GM21423 (cell line): ENCODE results near the gene UBE2O.

Experiments
- ATAC-seq: cut with Tn5 transposase; IDR thresholded peaks from one replicate; pipeline ENCODE4 v1.9.1; 2021; ENCODE audit warnings: mild to moderate bottlenecking, moderate library complexity; ENCODE audit not compliant: unreplicated experiment

UBE2O gene

GRCh38 chr17:76419576-76420260, 33.2 kb downstream of the UBE2O start:
- no peak for ATAC-seq

DNA sequence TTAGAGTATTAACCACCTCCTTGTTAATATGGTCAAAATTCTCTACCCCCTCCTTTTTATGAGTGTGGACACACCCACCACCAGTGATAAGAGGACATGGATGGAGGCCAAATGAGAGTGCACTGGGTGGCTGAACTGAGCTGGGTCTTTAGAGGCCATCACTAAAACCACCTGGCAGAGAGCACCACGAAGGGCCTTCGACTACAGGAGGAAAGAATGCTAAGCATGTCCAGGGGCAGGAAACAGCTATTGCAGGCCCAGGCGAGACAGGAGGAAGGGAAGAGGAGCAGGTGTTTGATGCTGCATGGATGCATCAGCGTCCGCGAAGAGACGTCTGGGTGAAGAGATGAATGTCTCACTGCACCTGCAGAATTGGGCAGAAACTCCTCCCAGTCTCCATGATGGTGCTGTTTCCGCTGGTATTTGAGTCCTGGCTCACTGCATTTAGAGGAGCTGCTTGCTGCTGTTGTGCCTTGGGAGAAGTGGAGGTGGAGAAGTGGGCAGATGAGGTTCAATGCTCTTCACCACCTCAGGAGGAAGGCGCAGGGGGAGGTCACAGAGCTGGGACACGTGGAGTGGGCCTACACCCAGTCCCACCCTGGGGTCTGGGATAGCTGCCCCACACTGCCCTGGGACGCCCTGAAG, 35.3 kb downstream of the UBE2O start:
- no peak for ATAC-seq

DNA sequence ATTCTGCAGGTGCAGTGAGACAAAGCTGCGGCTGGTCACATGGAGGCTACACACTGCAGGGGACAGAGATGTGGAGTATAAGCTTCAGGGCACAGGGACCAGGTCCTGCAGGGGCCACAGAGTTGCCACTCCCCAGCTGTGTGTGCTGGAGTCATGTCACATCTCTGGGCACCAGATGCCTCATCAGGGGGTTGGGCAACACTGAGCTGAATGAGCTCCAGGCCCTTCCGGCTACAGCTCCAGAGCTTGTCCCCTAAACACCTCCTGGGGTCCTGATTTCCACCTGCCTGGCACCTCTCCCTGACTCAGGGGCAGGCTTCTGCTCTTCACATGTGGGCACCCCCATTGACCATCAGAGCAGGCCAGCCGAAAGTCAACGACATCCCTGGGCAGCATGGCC, 36.1 kb downstream of the UBE2O start:
- ATAC-seq, result no peak

- ATAC-seq, result no peak
Measured at GRCh38 chr17:76416457-76416856, 36.5 kb downstream of the UBE2O start.

DNA sequence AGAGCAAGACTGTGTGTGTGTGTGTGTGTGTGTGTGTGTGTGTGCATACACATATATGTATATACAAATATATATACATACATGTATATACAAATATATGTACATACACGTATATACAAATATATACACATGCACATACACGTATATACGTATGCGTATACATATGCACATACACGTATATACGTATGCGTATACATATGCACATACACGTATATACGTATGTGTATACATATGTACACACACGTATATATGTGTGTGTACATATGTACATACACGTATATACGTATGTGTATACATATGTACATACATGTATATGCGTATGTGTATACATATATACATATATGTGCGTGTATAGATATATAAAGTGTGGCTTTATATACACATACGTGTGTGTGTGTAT, 37.2 kb downstream of the UBE2O start:
- no peak for ATAC-seq

DNA sequence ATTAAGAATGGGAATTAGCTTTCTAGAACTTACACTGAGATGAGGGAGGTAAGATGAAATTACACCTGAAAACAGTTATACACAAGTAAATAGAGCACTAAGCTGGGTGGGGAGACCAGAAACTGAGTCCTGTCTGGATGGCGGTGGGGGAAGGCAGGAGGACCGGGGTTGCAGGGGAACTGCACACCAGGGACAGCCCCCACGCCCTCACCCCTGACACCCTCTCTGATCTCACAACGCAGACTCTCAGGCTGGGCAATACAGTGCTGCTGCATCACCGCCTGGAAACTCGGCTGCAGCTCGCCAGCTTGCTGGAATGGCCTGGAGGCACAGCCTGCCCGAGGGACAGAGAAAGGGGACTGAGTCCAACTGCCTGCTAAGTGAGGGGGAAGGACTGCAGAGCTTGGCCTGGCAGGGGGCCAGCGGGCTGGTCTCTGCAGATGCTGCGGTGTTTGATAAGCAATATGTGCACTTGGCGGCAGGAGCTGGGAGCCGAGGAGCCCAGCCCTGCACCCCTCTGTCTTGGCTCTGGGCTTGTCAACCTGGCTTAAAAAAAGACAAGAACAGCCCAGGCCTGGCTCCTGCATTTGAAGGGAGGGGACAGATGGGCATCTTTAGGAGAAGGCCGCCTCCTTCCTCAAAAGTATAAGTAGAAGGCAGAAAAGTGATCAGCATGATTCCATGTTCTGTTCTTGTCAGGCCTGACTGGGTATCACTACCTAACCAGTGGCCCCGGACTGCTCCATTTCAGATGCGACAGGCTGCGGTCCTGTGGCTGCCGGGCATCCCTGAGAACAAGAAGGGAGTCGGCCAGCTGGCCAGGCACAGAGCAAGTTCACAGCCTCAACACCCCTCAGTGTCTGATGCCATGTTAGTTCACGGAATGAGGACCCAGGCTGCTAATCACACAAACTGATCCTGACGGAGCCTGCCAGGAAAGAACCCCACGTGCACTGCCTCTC, 38.3 kb downstream of the UBE2O start:
- ATAC-seq, result no peak

- no peak for ATAC-seq
Measured at GRCh38 chr17:76411247-76411646, 41.7 kb downstream of the UBE2O start.

- no peak for ATAC-seq
Measured at GRCh38 chr17:76410328-76410965, 42.5 kb downstream of the UBE2O start.

DNA sequence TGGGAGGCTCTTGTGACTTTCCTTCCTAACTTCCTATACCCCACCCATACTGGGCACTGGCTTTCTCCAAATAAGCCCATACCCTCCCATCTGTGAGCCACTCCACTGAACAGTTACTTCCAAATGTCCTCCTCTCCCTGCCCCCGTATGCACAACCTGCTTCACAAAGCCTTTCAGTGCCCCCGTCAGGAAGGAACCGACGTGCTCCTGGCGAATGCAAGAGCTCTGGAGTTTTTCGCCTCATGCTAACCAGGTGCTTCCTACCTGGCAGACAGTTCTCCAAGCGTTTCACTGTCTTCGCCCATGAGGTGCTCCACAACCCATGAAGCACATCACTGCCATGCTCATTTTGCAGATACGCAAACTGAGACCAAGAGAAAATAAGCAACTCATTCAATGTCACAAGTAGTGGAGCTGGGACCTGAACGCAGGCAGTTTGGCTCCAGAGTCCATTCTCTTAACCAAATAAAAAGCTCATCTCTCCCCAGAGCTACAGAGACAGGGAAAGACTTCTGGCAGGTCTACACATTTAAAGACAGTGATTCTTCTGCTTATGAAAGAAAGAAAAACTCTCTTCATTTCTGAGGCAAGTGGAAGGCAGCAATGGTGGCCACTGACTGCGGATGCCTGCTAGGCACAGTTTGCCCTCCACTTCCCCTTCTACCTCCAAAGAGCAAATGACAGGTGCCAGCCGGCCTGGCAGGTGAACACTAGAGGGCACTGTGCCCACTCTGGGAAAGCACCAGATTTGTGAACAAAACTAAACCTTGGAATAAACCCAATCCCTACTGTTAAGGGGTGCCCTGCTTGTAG, 44.7 kb downstream of the UBE2O start:
- no peak for ATAC-seq

GRCh38 chr17:76407509-76407908, 45.4 kb downstream of the UBE2O start:
- ATAC-seq, result no peak

GRCh38 chr17:76405967-76406647, 46.8 kb downstream of the UBE2O start:
- ATAC-seq, result no peak

DNA sequence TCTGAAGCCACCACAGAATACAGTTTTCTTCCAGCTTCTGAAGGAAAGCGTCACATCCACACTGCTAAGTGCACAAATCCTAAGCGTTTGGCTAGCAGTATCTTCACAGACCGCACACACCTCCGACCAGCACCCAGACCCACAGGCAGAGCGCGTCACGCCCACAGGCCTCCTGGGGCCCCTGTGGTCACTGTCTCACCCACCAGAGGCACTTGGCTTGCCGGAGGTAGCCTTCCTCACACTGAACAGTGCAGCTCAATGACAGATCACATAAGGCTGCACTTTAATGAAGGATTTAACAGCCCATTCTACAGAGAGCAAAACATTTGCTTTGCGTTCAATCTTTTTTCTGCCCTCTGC, 47.4 kb downstream of the UBE2O start:
- no peak for ATAC-seq

DNA sequence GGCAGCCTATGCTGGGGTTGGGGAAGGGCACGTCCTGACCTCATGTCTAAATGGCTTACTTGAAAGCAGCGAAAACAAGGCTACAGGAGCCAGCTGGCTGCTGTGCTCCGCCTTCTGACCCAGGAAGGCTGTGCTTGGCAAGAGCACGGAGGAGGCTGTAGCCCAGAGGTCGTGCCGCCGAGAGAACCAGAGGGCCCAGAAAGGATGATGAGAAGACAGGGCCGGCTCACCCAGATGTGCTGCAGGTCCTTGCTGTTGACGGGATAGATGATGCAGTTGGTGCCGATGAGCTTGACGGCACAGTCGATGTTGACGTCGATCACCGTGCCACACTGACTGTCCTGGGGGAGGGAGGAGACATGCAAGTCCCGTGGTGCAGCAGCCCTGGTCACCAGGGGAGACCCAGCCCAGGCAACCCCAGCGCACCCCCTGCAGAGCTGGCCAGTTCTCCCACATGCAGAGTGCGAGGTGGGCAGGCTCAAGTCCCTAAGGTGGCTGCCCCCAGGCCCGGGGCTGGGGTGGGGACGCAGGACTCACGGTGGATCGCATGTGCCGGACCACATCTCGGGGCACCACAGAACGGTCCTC, 47.9 kb downstream of the UBE2O start:
- ATAC-seq, result no peak

DNA sequence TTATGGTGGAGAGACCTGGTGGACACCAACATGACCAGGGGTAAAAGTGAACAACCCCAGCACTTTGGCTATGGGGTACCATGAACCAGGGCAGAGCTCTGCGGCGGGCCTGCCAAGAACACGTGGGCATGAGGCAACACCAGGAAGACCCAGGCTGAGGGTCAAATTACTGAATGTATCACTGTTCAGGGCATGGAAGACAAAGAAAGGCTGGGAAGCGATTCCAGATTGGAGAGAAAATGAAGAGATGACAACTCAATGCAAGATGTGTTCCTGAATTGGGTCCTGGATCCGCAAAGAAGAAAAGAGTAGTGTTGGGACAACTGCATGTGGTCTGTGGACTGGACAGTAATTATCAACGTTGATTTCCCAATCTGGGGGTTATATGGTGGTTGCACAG, 48.7 kb downstream of the UBE2O start:
- no peak for ATAC-seq

DNA sequence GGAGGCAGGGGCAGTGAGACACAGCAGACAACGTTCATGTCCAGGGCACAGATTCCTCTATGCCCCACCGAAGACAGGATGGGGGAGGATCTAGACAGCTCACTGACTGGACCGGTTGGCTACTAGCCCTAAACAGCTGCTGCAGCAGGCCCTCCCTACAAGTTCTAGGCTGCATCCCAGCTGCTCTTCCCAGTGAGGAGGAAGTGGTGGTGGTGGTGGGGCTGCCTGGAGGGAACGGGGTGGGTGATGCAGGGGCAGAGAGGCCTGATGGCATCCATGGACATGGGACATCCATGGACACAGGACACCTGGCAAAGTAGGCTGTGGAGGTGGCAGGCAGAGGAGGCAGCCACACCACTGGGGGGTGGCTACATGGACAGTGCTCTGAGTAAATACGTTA, 50.2 kb downstream of the UBE2O start:
- no peak for ATAC-seq

GRCh38 chr17:76399175-76400172, 53.5 kb downstream of the UBE2O start:
- ATAC-seq, result no peak

DNA sequence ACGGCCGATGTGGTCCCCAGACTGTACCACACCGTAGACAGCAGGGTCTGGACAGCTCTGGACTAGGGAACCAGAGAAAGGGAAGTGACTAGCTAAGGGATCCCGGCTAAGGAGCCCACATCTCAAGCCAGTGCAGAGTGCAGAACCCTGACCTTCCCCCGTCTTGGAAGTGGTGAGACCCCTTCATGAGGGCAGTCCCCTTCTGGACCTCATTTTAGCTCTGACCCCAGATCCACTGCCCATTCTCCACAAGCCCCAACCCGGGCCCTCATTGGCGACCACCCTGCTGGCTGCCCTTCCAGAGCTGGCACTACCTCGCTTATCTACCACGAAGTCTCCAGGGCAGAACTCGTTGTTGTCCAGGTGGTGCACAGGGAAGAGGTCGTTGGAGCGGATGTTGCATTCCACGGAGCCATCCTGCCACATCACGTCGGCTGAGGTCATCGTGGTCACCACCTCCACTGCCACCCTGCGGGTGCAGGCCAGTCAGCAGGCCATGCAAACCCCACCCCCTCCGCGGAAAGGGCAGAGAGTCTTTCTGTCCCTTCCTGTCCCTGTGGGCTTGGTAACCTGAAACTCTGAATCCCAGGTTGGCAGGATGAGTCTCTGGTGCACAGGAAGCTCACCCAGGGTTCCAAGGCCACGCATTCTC, 54.3 kb downstream of the UBE2O start:
- ATAC-seq, result no peak
